ENCODE data around the gene MTHFD2L.

MTHFD2L gene

DNA sequence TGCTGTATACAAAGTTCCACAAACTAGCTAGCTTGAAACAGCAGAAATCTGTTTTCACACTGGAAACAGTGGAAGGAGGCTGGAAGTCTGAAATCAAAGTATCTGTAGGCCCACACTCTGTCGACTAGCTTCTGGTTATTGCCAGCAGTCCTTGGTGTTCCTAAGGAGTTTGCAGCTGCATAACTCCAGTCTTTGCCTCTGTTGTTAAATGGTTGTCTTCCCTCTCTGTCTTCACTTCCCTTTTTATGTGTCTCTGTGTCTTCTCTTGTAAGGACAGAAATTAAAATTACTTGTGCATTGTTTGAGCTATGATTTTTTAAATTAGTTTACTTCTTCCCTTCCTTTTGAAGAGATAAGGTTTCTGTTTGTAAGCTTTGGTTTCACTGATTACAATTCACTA lies 8.2 kb downstream of the MTHFD2L start:
- Histone ChIP-seq H3K27me3 (ENCODE audit: control insufficient read depth, insufficient read depth, low read length) (no peaks in the 10 kb centered on the region), H3K27ac (ENCODE audit: low read depth, low read length) (no peak overlapping the region), H3K36me3 (ENCODE audit: control insufficient read depth, insufficient read depth, low read length) (peaks cover 14% of the 10 kb centered on the region; the same call in 1 of the 2 replicates), H3K4me1 (ENCODE audit: control insufficient read depth, insufficient read depth, low read length) (0 out of 2 replicates have a peak, but pooled peaks cover 3% of the 10 kb centered on the region), H3K9ac (ENCODE audit: low read length) (no peak overlapping the region), H3K4me3 (ENCODE audit: low read depth, low read length) (no peak overlapping the region), H3K9me3 (ENCODE audit: control insufficient read depth, insufficient read depth, low read depth, low read length) (no peaks in the 10 kb centered on the region)

DNA sequence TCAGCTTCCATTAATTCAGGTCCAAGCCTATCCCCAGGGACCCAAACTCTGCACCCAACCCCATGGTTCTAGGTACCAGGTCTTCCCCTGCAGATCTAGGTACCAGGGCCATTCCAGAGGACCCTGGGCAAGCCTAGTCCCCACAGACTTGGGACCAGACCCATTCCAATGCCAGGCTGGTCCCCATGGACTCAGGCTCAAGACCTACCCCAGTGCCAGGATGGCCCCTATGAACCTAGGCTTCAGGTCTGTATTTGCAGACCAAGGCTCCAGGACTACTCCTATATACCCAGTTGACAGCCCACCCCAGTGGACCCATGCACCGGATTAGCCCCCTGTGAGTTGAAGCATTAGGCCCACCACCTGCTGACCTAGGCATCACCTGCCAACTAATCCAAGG lies 8.9 kb downstream of the MTHFD2L start:
- Histone ChIP-seq H3K27ac (ENCODE audit: low read depth, low read length) (no peak overlapping the region), H3K27me3 (ENCODE audit: control insufficient read depth, insufficient read depth, low read length) (no peaks in the 10 kb centered on the region), H3K9ac (ENCODE audit: low read length) (no peak overlapping the region), H3K36me3 (ENCODE audit: control insufficient read depth, insufficient read depth, low read length) (peaks cover 7% of the 10 kb centered on the region; the same call in 1 of the 2 replicates), H3K4me3 (ENCODE audit: low read depth, low read length) (no peak overlapping the region), H3K4me1 (ENCODE audit: control insufficient read depth, insufficient read depth, low read length) (no peaks in the 10 kb centered on the region), H3K9me3 (ENCODE audit: control insufficient read depth, insufficient read depth, low read depth, low read length) (no peaks in the 10 kb centered on the region)

DNA sequence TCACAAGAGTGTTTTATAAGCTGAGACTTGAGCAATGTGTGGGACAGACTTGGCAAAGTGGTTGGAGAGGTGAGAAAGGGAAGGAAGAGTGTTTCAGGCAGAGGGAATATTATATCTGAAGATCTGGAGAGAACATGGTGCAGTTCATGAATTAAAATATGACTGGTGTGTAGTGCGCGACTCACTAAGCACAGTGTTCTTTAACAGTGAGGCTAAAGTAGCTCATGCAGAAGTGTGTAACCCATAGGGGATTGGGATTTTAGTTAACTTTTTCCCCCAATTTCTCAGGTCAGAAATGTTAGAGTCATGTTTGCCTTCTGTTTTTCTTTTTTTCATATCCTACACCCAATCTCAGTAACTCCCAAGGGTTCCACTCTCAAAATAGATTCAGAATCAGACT lies 9.7 kb downstream of the MTHFD2L start:
- H3K9ac ChIP-seq (ENCODE audit: low read length), result no peak overlapping the region
- no peaks in the 10 kb centered on the region for H3K4me1 ChIP-seq (ENCODE audit: control insufficient read depth, insufficient read depth, low read length)
- 0 out of 2 replicates have a peak, but pooled peaks cover under 1% of the 10 kb centered on the region for H3K36me3 ChIP-seq (ENCODE audit: control insufficient read depth, insufficient read depth, low read length)
- no peak overlapping the region for H3K4me3 ChIP-seq (ENCODE audit: low read depth, low read length)
- H3K27me3 ChIP-seq (ENCODE audit: control insufficient read depth, insufficient read depth, low read length), result no peaks in the 10 kb centered on the region
- no peaks in the 10 kb centered on the region for H3K9me3 ChIP-seq (ENCODE audit: control insufficient read depth, insufficient read depth, low read depth, low read length)
- H3K27ac ChIP-seq (ENCODE audit: low read depth, low read length), result no peak overlapping the region

DNA sequence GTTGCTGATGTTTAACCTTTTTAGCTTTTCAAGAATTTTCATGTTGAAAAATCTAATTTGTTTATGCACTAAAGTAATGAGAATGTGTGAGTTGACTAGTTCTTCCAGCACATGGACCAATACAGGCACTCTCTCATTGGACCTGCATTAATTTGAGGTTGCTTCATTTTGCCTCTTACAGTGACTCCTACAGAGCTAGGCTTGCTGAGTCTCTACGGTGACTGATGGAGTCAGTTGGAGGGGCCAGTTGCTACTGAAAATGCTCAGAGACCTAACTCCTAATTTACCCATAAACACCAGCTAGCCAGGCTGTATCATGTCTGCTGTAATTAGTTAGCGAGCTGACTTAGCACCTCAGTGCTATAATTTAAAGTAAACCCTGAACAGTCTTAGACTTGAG lies 10.9 kb downstream of the MTHFD2L start:
- no peaks in the 10 kb centered on the region for H3K27me3 ChIP-seq (ENCODE audit: control insufficient read depth, insufficient read depth, low read length)
- no peak overlapping the region for H3K27ac ChIP-seq (ENCODE audit: low read depth, low read length)
- no peaks in the 10 kb centered on the region for H3K4me1 ChIP-seq (ENCODE audit: control insufficient read depth, insufficient read depth, low read length)
- H3K9me3 ChIP-seq (ENCODE audit: control insufficient read depth, insufficient read depth, low read depth, low read length), result no peaks in the 10 kb centered on the region
- H3K9ac ChIP-seq (ENCODE audit: low read length), result no peak overlapping the region
- H3K36me3 ChIP-seq (ENCODE audit: control insufficient read depth, insufficient read depth, low read length), result no peaks in the 10 kb centered on the region
- H3K4me3 ChIP-seq (ENCODE audit: low read depth, low read length), result no peak overlapping the region

DNA sequence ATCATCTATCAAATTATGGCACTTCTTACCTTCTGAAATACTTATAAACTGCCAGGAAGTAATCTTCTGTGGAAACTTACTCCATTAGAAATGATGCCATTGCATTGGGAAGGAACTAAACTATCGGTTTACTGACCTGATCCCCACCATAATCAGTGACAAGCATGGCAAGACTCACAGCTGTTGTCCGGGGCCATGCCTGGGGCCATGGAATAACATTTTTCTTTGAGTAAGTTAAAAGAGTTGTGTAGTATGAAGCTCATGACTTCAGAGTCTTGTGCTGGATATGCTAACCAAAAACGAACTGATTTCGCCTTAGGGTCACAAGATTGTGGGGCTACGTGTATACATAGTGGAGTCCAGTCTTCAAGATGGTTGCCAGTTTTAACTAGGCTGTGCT lies 15.4 kb downstream of the MTHFD2L start:
- Histone ChIP-seq H3K27me3 (ENCODE audit: control insufficient read depth, insufficient read depth, low read length) (no peaks in the 10 kb centered on the region), H3K27ac (ENCODE audit: low read depth, low read length) (no peak overlapping the region), H3K4me3 (ENCODE audit: low read depth, low read length) (no peak overlapping the region), H3K36me3 (ENCODE audit: control insufficient read depth, insufficient read depth, low read length) (no peaks in the 10 kb centered on the region), H3K4me1 (ENCODE audit: control insufficient read depth, insufficient read depth, low read length) (no peaks in the 10 kb centered on the region; the same call in 1 of the 2 replicates), H3K9ac (ENCODE audit: low read length) (no peak overlapping the region), H3K9me3 (ENCODE audit: control insufficient read depth, insufficient read depth, low read depth, low read length) (no peaks in the 10 kb centered on the region)

DNA sequence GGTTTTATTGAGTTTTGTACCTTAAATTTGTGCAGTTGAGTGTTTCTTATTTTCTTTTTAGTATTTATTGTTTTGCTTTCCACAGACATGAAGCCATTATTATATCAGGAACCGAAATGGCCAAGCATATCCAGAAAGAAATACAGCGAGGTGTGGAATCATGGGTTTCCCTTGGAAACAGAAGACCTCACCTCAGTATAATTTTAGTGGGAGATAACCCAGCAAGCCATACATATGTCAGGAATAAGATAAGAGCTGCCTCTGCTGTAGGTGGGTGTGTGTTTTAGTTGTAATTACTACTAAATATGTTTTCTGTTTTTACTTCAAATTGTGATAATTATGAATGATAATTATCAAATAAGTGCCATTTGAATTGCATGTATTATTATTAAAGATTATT lies 16.5 kb downstream of the MTHFD2L start:
- Histone ChIP-seq H3K36me3 (ENCODE audit: control insufficient read depth, insufficient read depth, low read length) (no peaks in the 10 kb centered on the region), H3K4me3 (ENCODE audit: low read depth, low read length) (no peak overlapping the region), H3K27ac (ENCODE audit: low read depth, low read length) (no peak overlapping the region), H3K4me1 (ENCODE audit: control insufficient read depth, insufficient read depth, low read length) (no peaks in the 10 kb centered on the region; the same call in 1 of the 2 replicates), H3K9me3 (ENCODE audit: control insufficient read depth, insufficient read depth, low read depth, low read length) (no peaks in the 10 kb centered on the region), H3K27me3 (ENCODE audit: control insufficient read depth, insufficient read depth, low read length) (no peaks in the 10 kb centered on the region), H3K9ac (ENCODE audit: low read length) (no peak overlapping the region)

DNA sequence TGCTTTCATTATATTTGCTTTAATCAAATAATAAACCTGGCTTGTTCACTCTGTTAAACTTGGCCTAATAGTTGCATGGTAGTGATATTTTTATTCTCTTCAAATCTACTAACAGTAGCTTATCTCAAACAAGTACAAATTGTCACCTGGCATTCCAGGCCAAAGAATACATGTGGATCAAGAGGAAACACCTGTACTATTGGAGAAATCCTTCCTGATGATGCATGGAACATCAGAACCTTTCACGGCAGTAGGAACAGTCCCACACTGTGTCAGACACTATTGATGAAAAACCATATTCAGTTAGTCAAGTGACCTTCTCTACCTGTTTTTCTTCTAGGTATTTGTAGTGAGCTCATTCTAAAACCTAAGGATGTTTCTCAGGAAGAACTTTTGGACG lies 17.0 kb downstream of the MTHFD2L start:
- H3K9me3 ChIP-seq (ENCODE audit: control insufficient read depth, insufficient read depth, low read depth, low read length), result no peaks in the 10 kb centered on the region
- H3K27ac ChIP-seq (ENCODE audit: low read depth, low read length), result no peak overlapping the region

DNA sequence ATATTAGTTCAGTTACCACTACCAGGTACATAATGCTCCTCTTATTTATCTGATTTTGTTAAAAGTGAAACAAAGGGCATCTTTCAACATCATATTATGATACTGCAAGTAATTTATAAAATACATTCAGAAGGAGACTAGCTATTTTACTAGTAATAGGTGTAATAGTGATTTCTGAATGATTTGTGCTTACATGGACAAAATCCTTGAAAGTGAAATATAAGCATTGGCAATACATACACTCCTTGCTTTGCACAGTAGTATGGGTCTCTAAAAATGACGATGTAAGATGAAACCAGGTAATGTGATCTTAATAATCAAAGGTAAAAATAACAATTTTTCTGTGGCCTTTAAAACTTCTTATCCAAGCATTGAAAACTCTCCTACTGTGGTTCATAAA lies 17.5 kb downstream of the MTHFD2L start:
- Histone ChIP-seq H3K4me1 (ENCODE audit: control insufficient read depth, insufficient read depth, low read length) (no peaks in the 10 kb centered on the region; the same call in 1 of the 2 replicates), H3K27me3 (ENCODE audit: control insufficient read depth, insufficient read depth, low read length) (no peaks in the 10 kb centered on the region), H3K9me3 (ENCODE audit: control insufficient read depth, insufficient read depth, low read depth, low read length) (no peaks in the 10 kb centered on the region), H3K9ac (ENCODE audit: low read length) (no peak overlapping the region), H3K27ac (ENCODE audit: low read depth, low read length) (no peak overlapping the region), H3K4me3 (ENCODE audit: low read depth, low read length) (no peak overlapping the region), H3K36me3 (ENCODE audit: control insufficient read depth, insufficient read depth, low read length) (no peaks in the 10 kb centered on the region)

More for the DNA sequence above, 17.0 kb downstream of the MTHFD2L start:
- H3K4me3 ChIP-seq (ENCODE audit: low read depth, low read length), result no peak overlapping the region
- no peaks in the 10 kb centered on the region for H3K36me3 ChIP-seq (ENCODE audit: control insufficient read depth, insufficient read depth, low read length)
- no peaks in the 10 kb centered on the region for H3K27me3 ChIP-seq (ENCODE audit: control insufficient read depth, insufficient read depth, low read length)
- H3K4me1 ChIP-seq (ENCODE audit: control insufficient read depth, insufficient read depth, low read length), result no peaks in the 10 kb centered on the region; the same call in 1 of the 2 replicates
- H3K9ac ChIP-seq (ENCODE audit: low read length), result no peak overlapping the region

DNA sequence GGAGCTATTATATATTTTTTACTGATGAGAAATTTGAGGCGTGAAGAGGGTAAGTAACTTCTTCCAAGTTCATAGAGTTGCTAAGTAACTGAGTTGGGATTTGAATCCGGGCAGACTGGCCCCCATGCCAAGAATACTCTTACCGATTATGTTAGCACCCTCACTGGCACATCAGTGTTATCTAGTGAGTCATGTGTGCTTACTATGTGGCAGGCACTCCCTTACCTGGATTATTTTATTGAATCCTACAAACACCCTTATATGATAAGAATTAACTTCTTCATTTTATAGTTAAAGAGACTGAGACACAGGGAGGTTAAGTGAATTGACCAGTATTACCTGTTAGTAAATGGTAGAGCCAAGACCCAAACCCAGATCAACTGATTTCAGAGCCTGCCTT lies 20.9 kb downstream of the MTHFD2L start:
- Histone ChIP-seq H3K36me3 (ENCODE audit: control insufficient read depth, insufficient read depth, low read length) (no peaks in the 10 kb centered on the region), H3K9ac (ENCODE audit: low read length) (no peak overlapping the region), H3K27me3 (ENCODE audit: control insufficient read depth, insufficient read depth, low read length) (no peaks in the 10 kb centered on the region), H3K9me3 (ENCODE audit: control insufficient read depth, insufficient read depth, low read depth, low read length) (no peaks in the 10 kb centered on the region), H3K4me1 (ENCODE audit: control insufficient read depth, insufficient read depth, low read length) (no peaks in the 10 kb centered on the region; the same call in 1 of the 2 replicates), H3K27ac (ENCODE audit: low read depth, low read length) (no peak overlapping the region), H3K4me3 (ENCODE audit: low read depth, low read length) (no peak overlapping the region)

DNA sequence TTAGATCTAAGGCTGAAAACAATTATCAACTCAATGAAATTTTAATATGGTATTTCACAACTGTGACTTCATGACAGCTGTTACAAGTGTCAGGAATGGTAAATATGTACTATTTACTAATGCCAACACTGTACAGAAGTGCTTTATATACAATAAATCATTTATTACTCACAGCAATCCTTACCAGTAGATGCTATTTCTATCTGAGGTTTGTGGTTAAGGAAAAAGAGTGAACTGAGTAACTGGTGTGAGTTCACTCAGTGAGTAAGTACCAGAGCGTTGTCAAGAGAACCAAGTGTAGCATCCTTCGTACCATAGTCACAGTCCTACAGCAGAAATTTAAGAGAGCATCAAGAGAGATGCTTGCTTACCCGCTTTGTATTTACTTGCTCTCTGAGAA lies 23.3 kb downstream of the MTHFD2L start:
- Histone ChIP-seq H3K36me3 (ENCODE audit: control insufficient read depth, insufficient read depth, low read length) (no peaks in the 10 kb centered on the region), H3K4me1 (ENCODE audit: control insufficient read depth, insufficient read depth, low read length) (no peaks in the 10 kb centered on the region; the same call in 1 of the 2 replicates), H3K27me3 (ENCODE audit: control insufficient read depth, insufficient read depth, low read length) (no peaks in the 10 kb centered on the region), H3K9me3 (ENCODE audit: control insufficient read depth, insufficient read depth, low read depth, low read length) (no peaks in the 10 kb centered on the region), H3K9ac (ENCODE audit: low read length) (no peak overlapping the region), H3K4me3 (ENCODE audit: low read depth, low read length) (no peak overlapping the region), H3K27ac (ENCODE audit: low read depth, low read length) (no peak overlapping the region)

DNA sequence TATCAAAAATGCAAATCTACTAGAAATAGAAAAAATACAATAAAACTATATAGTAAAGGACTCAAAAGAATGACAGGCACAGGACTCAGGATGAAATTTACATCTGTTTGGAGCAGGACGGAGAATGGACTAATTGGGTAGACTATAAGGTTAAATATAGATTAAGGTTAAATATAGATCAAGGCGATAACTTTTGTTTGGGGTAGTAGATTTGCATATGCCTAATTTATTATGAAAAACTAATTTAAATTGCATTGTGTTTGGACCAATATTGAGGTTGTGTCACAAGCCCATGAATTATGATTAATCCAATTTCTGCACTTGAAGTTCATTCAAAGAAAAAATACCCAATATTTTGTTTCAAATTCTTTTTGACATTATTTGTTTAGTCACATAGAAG lies 31.0 kb downstream of the MTHFD2L start:
- H3K9me3 ChIP-seq (ENCODE audit: control insufficient read depth, insufficient read depth, low read depth, low read length), result no peaks in the 10 kb centered on the region
- no peak overlapping the region for H3K27ac ChIP-seq (ENCODE audit: low read depth, low read length)
- H3K36me3 ChIP-seq (ENCODE audit: control insufficient read depth, insufficient read depth, low read length), result no peaks in the 10 kb centered on the region
- no peak overlapping the region for H3K4me3 ChIP-seq (ENCODE audit: low read depth, low read length)
- no peak overlapping the region for H3K9ac ChIP-seq (ENCODE audit: low read length)
- H3K4me1 ChIP-seq (ENCODE audit: control insufficient read depth, insufficient read depth, low read length), result no peaks in the 10 kb centered on the region
- H3K27me3 ChIP-seq (ENCODE audit: control insufficient read depth, insufficient read depth, low read length), result no peaks in the 10 kb centered on the region
